NCI-H146 treated with DMSO at 0.1 percent for 48 hours (cell line): ENCODE measurements around the gene SPSB2.
"Not testable (repeated sequence)": the region's sequence is repeated elsewhere in the genome, so short reads cannot be mapped to it uniquely, and the experiment has no call there.

Experiments
- DNase-seq: peaks from one replicate; lab custom pipeline; 2025; ENCODE audit not compliant: unreplicated experiment; lab: John Stamatoyannopoulos, UW

Gene SPSB2

GRCh38 chr12:6873094-6874014 is at the start of gene SPSB2:
TSS of gene SPSB2 (minus strand) at chr12:6873303. CDS start at chr12:6872901, 402 bp downstream.
- DNase-seq: peak; percentile 97

- DNase-seq: no peak
Measured at GRCh38 chr12:6921996-6922946, 49.2 kb upstream of the SPSB2 start.

GRCh38 chr12:6921539-6921938 is 48.4 kb upstream of the SPSB2 start:
- DNase-seq: no peak

GRCh38 chr12:6919588-6919987 is 46.5 kb upstream of the SPSB2 start:
- DNase-seq: no peak

GRCh38 chr12:6917491-6918231 is 44.6 kb upstream of the SPSB2 start:
- no peak for DNase-seq

- DNase-seq: no peak
Measured at GRCh38 chr12:6916426-6917200, 43.5 kb upstream of the SPSB2 start.

GRCh38 chr12:6915789-6916285 is 42.7 kb upstream of the SPSB2 start:
- no peak for DNase-seq

GRCh38 chr12:6914947-6915788 is 42.1 kb upstream of the SPSB2 start:
- no peak for DNase-seq

GRCh38 chr12:6914246-6914946 is 41.3 kb upstream of the SPSB2 start, which contains the start of gene ENO2:
TSS of gene ENO2 (plus strand) at chr12:6914580. CDS start at chr12:6915833, 1,253 bp downstream.
- peak; percentile 74 for DNase-seq

GRCh38 chr12:6912164-6912935 is 39.2 kb upstream of the SPSB2 start:
- no peak for DNase-seq

- DNase-seq: no peak
Measured at GRCh38 chr12:6909421-6910145, 36.5 kb upstream of the SPSB2 start.

- DNase-seq: not testable (repeated sequence)
Measured at GRCh38 chr12:6908141-6908540, 35.0 kb upstream of the SPSB2 start.

GRCh38 chr12:6905414-6906040 is 32.4 kb upstream of the SPSB2 start:
- no peak for DNase-seq

GRCh38 chr12:6904280-6905276 is 31.5 kb upstream of the SPSB2 start, which contains the start of gene LRRC23:
TSS of gene LRRC23 (plus strand) at chr12:6904822. CDS start at chr12:6905634, 812 bp downstream.
- DNase-seq: peak; percentile 100

- DNase-seq: no peak
Measured at GRCh38 chr12:6903722-6904121, 30.6 kb upstream of the SPSB2 start.
